Trophoblast cell (in vitro differentiated cells and primary cell): Measurements from ENCODE around the gene DMTF1.
"Not testable (repeated sequence)": the region's sequence is repeated elsewhere in the genome, so short reads cannot be mapped to it uniquely, and the experiment has no call there.

ENCODE experiments used
- DNase-seq, 2 donors: peaks; one replicate each; pipeline ENCODE4 v3.0.0-alpha.2; 2016
- H2AFZ ChIP-seq: 2 replicates; pipeline ENCODE4 v1.6.1; 2013; ENCODE audit warnings: low read length, moderate library complexity, mild to moderate bottlenecking; ENCODE audit not compliant: insufficient read depth, poor library complexity
- H2AK5ac ChIP-seq: 2 replicates; pipeline ENCODE4 v1.6.1; 2013; ENCODE audit warnings: mild to moderate bottlenecking, low read length
- H2BK120ac ChIP-seq: 2 replicates; pipeline ENCODE4 v1.6.1; 2013; ENCODE audit warnings: low read length, mild to moderate bottlenecking, moderate library complexity; ENCODE audit not compliant: insufficient read depth, poor library complexity
- H2BK12ac ChIP-seq: 2 replicates; pipeline ENCODE4 v1.6.1; 2013; ENCODE audit warnings: mild to moderate bottlenecking, low read length, moderate library complexity
- H2BK5ac ChIP-seq: 2 replicates; pipeline ENCODE4 v1.6.1; 2013; ENCODE audit warnings: low read length, low read depth, moderate library complexity, mild to moderate bottlenecking; ENCODE audit not compliant: poor library complexity
- H3K14ac ChIP-seq: 2 replicates; pipeline ENCODE4 v1.6.1; 2013; ENCODE audit warnings: mild to moderate bottlenecking, low read length
- H3K18ac ChIP-seq: 2 replicates; pipeline ENCODE4 v1.6.1; 2013; ENCODE audit warnings: mild to moderate bottlenecking, low read length
- H3K23ac ChIP-seq: 2 replicates; pipeline ENCODE4 v1.6.1; 2013; ENCODE audit warnings: low read length
- H3K27ac ChIP-seq: 2 replicates; pipeline ENCODE4 v1.5.1; 2013; ENCODE audit warnings: low read depth, mild to moderate bottlenecking, inconsistent platforms, low read length, moderate library complexity
- H3K27me3 ChIP-seq: 2 replicates; pipeline ENCODE4 v1.6.1; 2013; ENCODE audit warnings: inconsistent platforms, mild to moderate bottlenecking, low read length, moderate library complexity; ENCODE audit not compliant: insufficient read depth
- H3K36me3 ChIP-seq, 2 experiments: 1 replicate in 1 of 2; 2 replicates in 1 of 2; pipeline ENCODE4 v1.6.1; 2013; ENCODE audit warnings: low read length in 2 of 2, mild to moderate bottlenecking in 2 of 2, moderate library complexity in 1 of 2; ENCODE audit not compliant: insufficient read depth in 2 of 2, control insufficient read depth in 1 of 2
- H3K4ac ChIP-seq: 2 replicates; pipeline ENCODE4 v1.6.1; 2013; ENCODE audit warnings: low read depth, mild to moderate bottlenecking, low read length, moderate library complexity
- H3K4me1 ChIP-seq, 2 experiments: 1 replicate in 1 of 2; 2 replicates in 1 of 2; pipeline ENCODE4 v1.6.1; 2013; ENCODE audit warnings: low read length in 2 of 2, mild to moderate bottlenecking in 2 of 2, moderate library complexity in 1 of 2; ENCODE audit not compliant: insufficient read depth in 2 of 2, control insufficient read depth in 1 of 2
- H3K4me2 ChIP-seq: 2 replicates; pipeline ENCODE4 v1.6.1; 2013; ENCODE audit warnings: inconsistent platforms, mild to moderate bottlenecking, low read length, moderate library complexity
- H3K4me3 ChIP-seq: 2 replicates; pipeline ENCODE4 v1.5.1; 2013; ENCODE audit warnings: mild to moderate bottlenecking, low read depth, low read length, inconsistent platforms
- H3K79me1 ChIP-seq: one replicate; pipeline ENCODE4 v1.6.1; 2013; ENCODE audit warnings: low read length
- H3K79me2 ChIP-seq: 2 replicates; pipeline ENCODE4 v1.6.1; 2013; ENCODE audit warnings: low read length, mild to moderate bottlenecking; ENCODE audit not compliant: control insufficient read depth, insufficient read depth, poor library complexity
- H3K9ac ChIP-seq: 2 replicates; pipeline ENCODE4 v1.6.1; 2013; ENCODE audit warnings: mild to moderate bottlenecking, low read length
- H3K9me3 ChIP-seq: 2 replicates; pipeline ENCODE4 v1.6.1; 2013; ENCODE audit warnings: low read depth, mild to moderate bottlenecking, control low read depth, inconsistent platforms, low read length; ENCODE audit not compliant: insufficient read depth
- H4K12ac ChIP-seq: 2 replicates; pipeline ENCODE4 v1.6.1; 2013; ENCODE audit warnings: low read depth, mild to moderate bottlenecking, low read length, moderate library complexity
- H4K8ac ChIP-seq: 2 replicates; pipeline ENCODE4 v1.6.1; 2013; ENCODE audit warnings: low read depth, mild to moderate bottlenecking, low read length, moderate library complexity
- H4K91ac ChIP-seq: one replicate; pipeline ENCODE4 v1.6.1; 2013; ENCODE audit warnings: low read depth, mild to moderate bottlenecking, low read length, moderate library complexity
- WGBS: extraction: QIAGEN DNeasy Blood & Tissue Kit; methylation state at CpG from one replicate; pipeline ENCODE4 v1.1.7; 2013; ENCODE audit warnings: missing lambda C conversion rate; ENCODE audit not compliant: insufficient read length, insufficient coverage; ENCODE audit errors: extremely low coverage; 5-methylcytosine and 5-hydroxymethylcytosine counted together

The DMTF1 gene

DNA sequence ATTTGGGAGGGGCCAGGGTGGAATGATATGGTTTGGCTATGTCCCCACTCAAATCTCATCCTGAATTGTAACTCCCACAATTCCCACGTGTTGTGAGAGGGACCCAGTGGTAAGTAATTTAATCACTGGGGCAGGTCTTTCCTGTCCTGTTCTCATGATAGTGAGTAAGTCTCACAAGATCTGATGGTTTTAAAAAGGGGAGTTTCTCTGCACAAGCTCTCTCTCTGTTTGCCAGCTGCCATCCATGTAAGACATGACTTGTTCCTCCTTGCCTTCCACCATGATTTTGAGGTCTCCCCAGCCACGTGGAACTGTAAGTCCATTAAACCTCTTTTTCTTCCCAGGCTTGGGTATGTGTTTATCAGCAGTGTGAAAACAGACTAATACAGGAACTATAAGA is 36.5 kb upstream of the DMTF1 start:
- not testable (repeated sequence) for H3K14ac ChIP-seq, H2BK12ac ChIP-seq, H2BK5ac ChIP-seq, H3K79me1 ChIP-seq, H3K79me2 ChIP-seq, H3K18ac ChIP-seq, H3K27me3 ChIP-seq, H3K4me2 ChIP-seq, H4K91ac ChIP-seq, H3K4me3 ChIP-seq, H4K8ac ChIP-seq, H3K27ac ChIP-seq, H2AFZ ChIP-seq, DNase-seq, H3K9ac ChIP-seq, H3K4ac ChIP-seq, H3K36me3 ChIP-seq, H2BK120ac ChIP-seq, H3K9me3 ChIP-seq, H3K4me1 ChIP-seq, H3K23ac ChIP-seq, H2AK5ac ChIP-seq, H4K12ac ChIP-seq
- WGBS = no CpG with 5 or more reads among the region's 2 CpGs

DNA sequence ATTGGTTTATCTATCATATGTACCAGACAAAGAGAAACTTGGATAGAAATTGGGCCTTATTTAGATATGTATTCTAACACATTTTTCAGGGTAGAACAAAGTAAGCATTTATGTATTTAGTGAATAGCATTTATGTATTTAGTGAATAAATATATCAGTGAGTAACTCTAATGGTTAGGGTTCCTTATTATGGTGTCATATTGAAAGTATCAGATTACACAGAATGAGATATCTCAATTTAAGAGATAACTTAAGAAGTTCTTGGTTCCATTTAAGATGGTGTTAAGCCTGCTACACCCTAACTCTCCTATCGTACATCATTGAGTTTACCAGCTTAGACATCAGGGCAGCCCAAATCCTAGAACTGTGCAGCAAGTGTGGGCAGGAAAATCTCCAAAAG is 35.9 kb upstream of the DMTF1 start:
- no peak overlapping the region for H3K9ac ChIP-seq
- no peak overlapping the region for H4K8ac ChIP-seq
- no CpG with 5 or more reads among the region's 1 CpG for WGBS

DNA sequence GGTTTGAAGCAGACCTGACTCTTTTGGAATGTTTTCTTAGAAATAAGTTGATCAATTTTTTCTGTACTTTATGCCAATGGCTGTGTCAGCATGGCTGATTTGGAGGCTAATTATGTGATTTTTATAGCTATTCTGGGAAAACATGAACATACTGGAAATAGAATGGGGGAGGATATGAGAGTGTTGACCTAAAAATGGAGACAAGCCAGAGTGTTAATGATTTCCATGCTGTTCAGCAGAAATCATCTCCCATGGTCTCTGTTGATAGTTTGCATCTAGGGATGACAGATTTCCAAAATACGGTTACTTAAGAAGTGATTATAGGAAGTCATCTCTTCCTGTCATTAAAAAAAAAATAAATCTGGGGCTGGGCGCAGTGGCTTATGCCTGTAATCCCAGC is 32.7 kb upstream of the DMTF1 start:
- H2BK12ac ChIP-seq = no peak overlapping the region
- H3K18ac ChIP-seq = no peak overlapping the region
- H3K4me3 ChIP-seq = no peak overlapping the region
- no peak overlapping the region for H2AK5ac ChIP-seq
- H3K4ac ChIP-seq = no peak overlapping the region
- no peak overlapping the region for H3K14ac ChIP-seq
- H3K9me3 ChIP-seq = peaks cover 2% of the 10 kb centered on the region
- no peak overlapping the region for H3K27ac ChIP-seq
- no peaks in the 10 kb centered on the region for H3K36me3 ChIP-seq
- no peak overlapping the region for H2BK120ac ChIP-seq
- H3K4me2 ChIP-seq = no peak overlapping the region
- no peak overlapping the region for H4K12ac ChIP-seq
- no peak overlapping the region for H4K91ac ChIP-seq
- H3K79me1 ChIP-seq = no peaks in the 10 kb centered on the region
- no peak for DNase-seq
- no peaks in the 10 kb centered on the region for H3K4me1 ChIP-seq
- no peaks in the 10 kb centered on the region for H3K27me3 ChIP-seq
- no CpG with 5 or more reads among the region's 2 CpGs for WGBS
- H3K9ac ChIP-seq = no peak overlapping the region
- no peak overlapping the region for H3K23ac ChIP-seq
- no peak overlapping the region for H2BK5ac ChIP-seq
- H3K79me2 ChIP-seq = no peaks in the 10 kb centered on the region
- H4K8ac ChIP-seq = no peak overlapping the region
- no peak overlapping the region for H2AFZ ChIP-seq

More for the DNA sequence above, 35.9 kb upstream of the DMTF1 start:
- no peak overlapping the region for H4K12ac ChIP-seq
- no peaks in the 10 kb centered on the region for H3K79me1 ChIP-seq
- H3K9me3 ChIP-seq = peaks cover 4% of the 10 kb centered on the region
- H2AK5ac ChIP-seq = no peak overlapping the region
- H3K27me3 ChIP-seq = no peaks in the 10 kb centered on the region
- H2BK12ac ChIP-seq = no peak overlapping the region
- no peaks in the 10 kb centered on the region for H3K36me3 ChIP-seq
- H2BK120ac ChIP-seq = no peak overlapping the region
- H2BK5ac ChIP-seq = no peak overlapping the region
- H3K14ac ChIP-seq = no peak overlapping the region
- H3K23ac ChIP-seq = no peak overlapping the region
- no peak overlapping the region for H3K4me3 ChIP-seq
- H3K18ac ChIP-seq = no peak overlapping the region
- no peak overlapping the region for H4K91ac ChIP-seq
- H3K4me1 ChIP-seq = no peaks in the 10 kb centered on the region
- H3K4me2 ChIP-seq = no peak overlapping the region
- no peak for DNase-seq
- H2AFZ ChIP-seq = no peak overlapping the region
- H3K27ac ChIP-seq = no peak overlapping the region
- H3K4ac ChIP-seq = no peak overlapping the region
- H3K79me2 ChIP-seq = no peaks in the 10 kb centered on the region

DNA sequence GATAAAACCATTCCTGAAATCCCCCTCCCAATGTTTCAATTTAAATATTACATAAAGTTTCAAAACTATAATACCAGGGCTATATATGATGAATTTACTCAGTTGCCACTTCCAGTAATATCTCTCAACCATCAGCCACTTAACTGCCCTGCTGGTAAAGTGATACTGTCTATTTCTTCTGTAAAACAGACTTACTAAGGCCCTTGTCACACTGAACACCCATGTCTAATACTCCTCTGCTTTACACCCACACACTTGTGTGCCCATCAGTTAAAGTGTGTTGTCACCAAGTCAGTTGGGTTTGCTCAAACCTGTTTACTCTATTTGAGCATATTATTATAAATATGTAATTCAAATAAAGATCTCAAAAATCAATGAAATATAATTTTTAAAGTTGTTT is 29.1 kb upstream of the DMTF1 start:
- H3K79me2 ChIP-seq = no peaks in the 10 kb centered on the region
- no peak overlapping the region for H2BK5ac ChIP-seq
- no peak overlapping the region for H2AK5ac ChIP-seq
- no peaks in the 10 kb centered on the region for H3K79me1 ChIP-seq
- no peak overlapping the region for H2AFZ ChIP-seq
- H3K9ac ChIP-seq = no peak overlapping the region
- no peak overlapping the region for H3K14ac ChIP-seq
- H3K27me3 ChIP-seq = no peaks in the 10 kb centered on the region
- H3K18ac ChIP-seq = no peak overlapping the region
- no peaks in the 10 kb centered on the region for H3K9me3 ChIP-seq
- H3K4me3 ChIP-seq = no peak overlapping the region
- H3K23ac ChIP-seq = no peak overlapping the region
- DNase-seq = no peak
- no peak overlapping the region for H3K4me2 ChIP-seq
- H4K8ac ChIP-seq = no peak overlapping the region
- H4K91ac ChIP-seq = no peak overlapping the region
- no peak overlapping the region for H3K4ac ChIP-seq
- H3K4me1 ChIP-seq = no peaks in the 10 kb centered on the region
- H3K27ac ChIP-seq = no peak overlapping the region
- H2BK12ac ChIP-seq = no peak overlapping the region
- H2BK120ac ChIP-seq = no peak overlapping the region
- H3K36me3 ChIP-seq = no peaks in the 10 kb centered on the region
- H4K12ac ChIP-seq = no peak overlapping the region
